Measurements from ENCODE around the gene CTNND2.
A peak's percentile ranks its signal among the peaks of the same experiment; 100 is the strongest.

CTNND2 gene

DNA sequence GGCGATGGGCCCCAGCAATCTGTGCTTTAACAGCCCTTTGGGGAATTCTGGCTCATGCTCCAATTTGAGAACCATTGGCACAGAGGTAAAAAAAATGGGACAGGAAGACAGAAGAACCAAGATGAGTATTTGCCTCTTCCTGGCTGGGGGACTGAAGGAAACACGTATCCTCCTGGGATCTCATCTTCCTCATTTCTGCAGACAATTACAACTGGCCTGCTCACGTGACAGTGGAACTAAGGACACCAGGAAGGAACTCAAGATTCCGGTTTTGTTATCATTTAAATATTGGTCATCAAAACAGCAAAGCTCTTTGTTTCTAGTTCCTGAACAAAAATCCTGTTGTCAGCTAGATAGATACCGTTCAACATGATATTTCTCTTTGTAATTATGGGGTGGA is 927.2 kb downstream of the CTNND2 start:
- no peaks in the 10 kb centered on the region for H4K20me1 ChIP-seq (ENCODE audit: insufficient read depth)
- H3K4me1 ChIP-seq (ENCODE audit: low read depth, poor library complexity, severe bottlenecking): peaks cover 22% of the 10 kb centered on the region
- no peak overlapping the region for H3K27ac ChIP-seq
- H3K79me2 ChIP-seq (ENCODE audit: insufficient read depth, low read depth): no peaks in the 10 kb centered on the region
- H3K27me3 ChIP-seq (ENCODE audit: insufficient read depth, low read depth): no peaks in the 10 kb centered on the region
- H2AFZ ChIP-seq (ENCODE audit: low read depth): no peak overlapping the region
- TF ChIP-seq CTCF (conservative IDR thresholded peaks at IDR 0.05; ENCODE audit: low read depth, low read length): no peak
- H3K9ac ChIP-seq: no peak overlapping the region
- H3K4me3 ChIP-seq (IDR thresholded peaks at IDR 0.05; ENCODE audit: insufficient read depth, low read depth, low read length): no peak overlapping the region
- H3K4me2 ChIP-seq: no peak overlapping the region
- no peaks in the 10 kb centered on the region for H3K36me3 ChIP-seq (ENCODE audit: insufficient read depth)

DNA sequence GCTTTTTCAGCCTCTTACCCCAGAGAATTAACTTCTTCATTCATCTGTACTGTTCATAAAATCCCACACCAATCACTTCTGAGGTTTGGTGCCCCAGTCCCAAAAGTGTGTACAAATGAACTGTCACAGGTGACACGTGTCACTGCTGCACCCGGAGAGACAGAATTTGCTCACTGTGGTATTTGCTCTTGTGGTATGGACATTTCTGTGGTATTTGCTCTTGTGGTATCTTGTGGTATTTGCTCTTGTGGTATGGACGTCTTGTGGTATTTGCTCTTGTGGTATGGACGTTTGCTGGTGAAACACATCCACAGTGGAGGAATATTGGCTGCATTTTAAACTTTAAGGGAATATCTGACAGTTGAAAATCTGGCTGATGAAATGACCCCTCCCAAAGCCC is 928.3 kb downstream of the CTNND2 start:
- H3K36me3 ChIP-seq (ENCODE audit: insufficient read depth): no peaks in the 10 kb centered on the region
- H3K4me3 ChIP-seq (IDR thresholded peaks at IDR 0.05; ENCODE audit: insufficient read depth, low read depth, low read length): no peak overlapping the region
- no peaks in the 10 kb centered on the region for H3K79me2 ChIP-seq (ENCODE audit: insufficient read depth, low read depth)
- no peaks in the 10 kb centered on the region for H4K20me1 ChIP-seq (ENCODE audit: insufficient read depth)
- H2AFZ ChIP-seq (ENCODE audit: low read depth): no peak overlapping the region
- H3K27me3 ChIP-seq (ENCODE audit: insufficient read depth, low read depth): no peaks in the 10 kb centered on the region
- no peak for TF ChIP-seq CTCF (conservative IDR thresholded peaks at IDR 0.05; ENCODE audit: low read depth, low read length)
- peaks cover 22% of the 10 kb centered on the region for H3K4me1 ChIP-seq (ENCODE audit: low read depth, poor library complexity, severe bottlenecking)
- no peak overlapping the region for H3K27ac ChIP-seq
- H3K4me2 ChIP-seq: peak overlapping the region; percentile 23
- no peak overlapping the region for H3K9ac ChIP-seq

DNA sequence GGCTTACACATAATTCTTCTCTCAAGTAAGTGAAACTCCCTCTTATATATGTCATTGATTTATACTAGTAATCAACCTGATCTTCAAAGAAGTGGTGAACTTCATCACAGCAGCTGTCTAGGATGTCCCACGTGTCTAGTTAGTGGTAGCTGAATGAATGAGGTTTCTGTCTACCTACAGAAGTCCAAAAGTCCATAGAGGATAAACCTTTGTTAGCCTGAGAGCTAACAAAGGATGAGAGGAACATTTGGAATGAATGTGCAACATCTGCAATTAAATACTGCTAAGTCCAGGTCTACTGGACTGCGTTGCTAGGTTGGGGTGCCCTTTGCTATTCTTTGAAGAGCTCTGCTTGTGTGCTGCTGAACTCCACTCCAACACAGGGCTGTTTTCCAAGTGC is 929.4 kb downstream of the CTNND2 start:
- no peaks in the 10 kb centered on the region for H3K36me3 ChIP-seq (ENCODE audit: insufficient read depth)
- no peak overlapping the region for H3K4me3 ChIP-seq (IDR thresholded peaks at IDR 0.05; ENCODE audit: insufficient read depth, low read depth, low read length)
- no peaks in the 10 kb centered on the region for H3K79me2 ChIP-seq (ENCODE audit: insufficient read depth, low read depth)
- no peak overlapping the region for H3K9ac ChIP-seq
- H3K27ac ChIP-seq: no peak overlapping the region
- no peak overlapping the region for H3K4me2 ChIP-seq
- no peak for TF ChIP-seq CTCF (conservative IDR thresholded peaks at IDR 0.05; ENCODE audit: low read depth, low read length)
- no peaks in the 10 kb centered on the region for H4K20me1 ChIP-seq (ENCODE audit: insufficient read depth)
- peaks cover 22% of the 10 kb centered on the region for H3K4me1 ChIP-seq (ENCODE audit: low read depth, poor library complexity, severe bottlenecking)
- no peak overlapping the region for H2AFZ ChIP-seq (ENCODE audit: low read depth)
- no peaks in the 10 kb centered on the region for H3K27me3 ChIP-seq (ENCODE audit: insufficient read depth, low read depth)

GRCh38 chr5:10973316-10973715 is 930.9 kb downstream of the CTNND2 start:
- no peak overlapping the region for H3K4me3 ChIP-seq (IDR thresholded peaks at IDR 0.05; ENCODE audit: insufficient read depth, low read depth, low read length)
- H3K27ac ChIP-seq: no peak overlapping the region
- H3K4me2 ChIP-seq: no peak overlapping the region
- no peak for TF ChIP-seq CTCF (conservative IDR thresholded peaks at IDR 0.05; ENCODE audit: low read depth, low read length)
- no peaks in the 10 kb centered on the region for H3K36me3 ChIP-seq (ENCODE audit: insufficient read depth)
- H3K79me2 ChIP-seq (ENCODE audit: insufficient read depth, low read depth): no peaks in the 10 kb centered on the region
- no peak overlapping the region for H2AFZ ChIP-seq (ENCODE audit: low read depth)
- H4K20me1 ChIP-seq (ENCODE audit: insufficient read depth): no peaks in the 10 kb centered on the region
- H3K9ac ChIP-seq: no peak overlapping the region
- no peaks in the 10 kb centered on the region for H3K27me3 ChIP-seq (ENCODE audit: insufficient read depth, low read depth)
- peaks cover 22% of the 10 kb centered on the region for H3K4me1 ChIP-seq (ENCODE audit: low read depth, poor library complexity, severe bottlenecking)

All from KMS-11 (cell line).